Activated CD8-positive, alpha-beta T cell treated with anti-CD3 and anti-CD28 coated beads, Interleukin-2, amount 10 ng/mL, durations not matched to agents 7 days and 5 days (primary cell): Measurements from ENCODE around the gene PRR30. TPM values are rescaled to one million over a fixed set of nuclear protein-coding genes. Genes with fewer than 3 reads are reported as not detected.
"Not testable (repeated sequence)": the region's sequence is repeated elsewhere in the genome, so short reads cannot be mapped to it uniquely, and the experiment has no call there.

Experiments
- ATAC-seq: fragments of 150-1000 bp; cut with Tn5 transposase; one replicate; pipeline ENCODE4 v1.10.0; 2021; ENCODE audit warnings: moderate library complexity
- CTCF ChIA-PET: fragments of 350-600 bp; sonication (Branson Sonifier 250); formaldehyde crosslinking; loops from one replicate; lab custom pipeline; 2021; ENCODE audit warnings: antibody characterized with exemption; lab: Charles Lee
- POLR2A ChIA-PET: fragments of 350-600 bp; sonication (Branson Sonifier 250); formaldehyde crosslinking; loops from one replicate; lab custom pipeline; 2021; ENCODE audit warnings: antibody characterized with exemption; lab: Charles Lee
- DNase-seq: peaks from one replicate; pipeline ENCODE4 v3.0.0-alpha.2; 2020
- H3K27ac Mint-ChIP-seq: one replicate; pipeline ENCODE4 v1.8.0; 2021; ENCODE audit warnings: mild to moderate bottlenecking, mixed read lengths
- H3K27me3 Mint-ChIP-seq: one replicate; pipeline ENCODE4 v1.8.0; 2021; ENCODE audit warnings: low read depth, mixed read lengths
- H3K36me3 Mint-ChIP-seq: one replicate; pipeline ENCODE4 v1.8.0; 2021; ENCODE audit warnings: low read depth, mixed read lengths
- H3K4me1 Mint-ChIP-seq: one replicate; pipeline ENCODE4 v1.8.0; 2021; ENCODE audit warnings: low read depth, mixed read lengths
- H3K4me3 Mint-ChIP-seq: one replicate; pipeline ENCODE4 v1.8.0; 2021; ENCODE audit warnings: mild to moderate bottlenecking, mixed read lengths
- H3K9me3 Mint-ChIP-seq: one replicate; pipeline ENCODE4 v1.8.0; 2022; ENCODE audit warnings: mixed read lengths; ENCODE audit not compliant: insufficient read depth
- total RNA-seq, 2 experiments: library from RNA; stranded (reverse); gene quantifications; one replicate each; pipeline ENCODE4 v1.2.3, GENCODE V29; 2021

PRR30 gene
- total RNA-seq, 2 experiments from 2014 or later = not detected

GRCh38 chr2:27126252-27126710, 12.9 kb downstream of the PRR30 start:
- ChIA-PET CTCF (interaction anchor here (0.9 kb wide), 1 partner anchor 31 kb away, joined by 3 read pairs; no protein-coding TSS in a partner anchor), POLR2A (no interaction called here)
- DNase-seq (no peak), ATAC-seq (no peak)
- Mint-ChIP-seq H3K27ac (no peak overlapping the region), H3K4me1 (peaks cover 9% of the 10 kb centered on the region), H3K9me3 (no peaks in the 10 kb centered on the region), H3K36me3 (peaks cover 20% of the 10 kb centered on the region), H3K4me3 (no peak overlapping the region), H3K27me3 (peaks cover 16% of the 10 kb centered on the region)

- peaks cover 10% of the 10 kb centered on the region for H3K36me3 Mint-ChIP-seq
- no peak overlapping the region for H3K27ac Mint-ChIP-seq
- ChIA-PET POLR2A (interaction anchor here (3.9 kb wide), 1 partner anchor 8 kb away, joined by 31 read pairs; the partner anchor contains the start of gene PREB), CTCF (interaction anchor here (1.3 to 3.3 kb wide), 3 partner anchors 8 to 155 kb away, joined by 4 to 26 read pairs (median 7); partner anchors contain the start of gene PREB)
- H3K4me1 Mint-ChIP-seq = peaks cover 9% of the 10 kb centered on the region
- DNase-seq (no peak), ATAC-seq (no peak)
- H3K9me3 Mint-ChIP-seq = no peaks in the 10 kb centered on the region
- H3K4me3 Mint-ChIP-seq = no peak overlapping the region
- peaks cover 25% of the 10 kb centered on the region for H3K27me3 Mint-ChIP-seq
These were observed 14.1 kb downstream of the PRR30 start for GRCh38 chr2:27125104-27125503.

DNA sequence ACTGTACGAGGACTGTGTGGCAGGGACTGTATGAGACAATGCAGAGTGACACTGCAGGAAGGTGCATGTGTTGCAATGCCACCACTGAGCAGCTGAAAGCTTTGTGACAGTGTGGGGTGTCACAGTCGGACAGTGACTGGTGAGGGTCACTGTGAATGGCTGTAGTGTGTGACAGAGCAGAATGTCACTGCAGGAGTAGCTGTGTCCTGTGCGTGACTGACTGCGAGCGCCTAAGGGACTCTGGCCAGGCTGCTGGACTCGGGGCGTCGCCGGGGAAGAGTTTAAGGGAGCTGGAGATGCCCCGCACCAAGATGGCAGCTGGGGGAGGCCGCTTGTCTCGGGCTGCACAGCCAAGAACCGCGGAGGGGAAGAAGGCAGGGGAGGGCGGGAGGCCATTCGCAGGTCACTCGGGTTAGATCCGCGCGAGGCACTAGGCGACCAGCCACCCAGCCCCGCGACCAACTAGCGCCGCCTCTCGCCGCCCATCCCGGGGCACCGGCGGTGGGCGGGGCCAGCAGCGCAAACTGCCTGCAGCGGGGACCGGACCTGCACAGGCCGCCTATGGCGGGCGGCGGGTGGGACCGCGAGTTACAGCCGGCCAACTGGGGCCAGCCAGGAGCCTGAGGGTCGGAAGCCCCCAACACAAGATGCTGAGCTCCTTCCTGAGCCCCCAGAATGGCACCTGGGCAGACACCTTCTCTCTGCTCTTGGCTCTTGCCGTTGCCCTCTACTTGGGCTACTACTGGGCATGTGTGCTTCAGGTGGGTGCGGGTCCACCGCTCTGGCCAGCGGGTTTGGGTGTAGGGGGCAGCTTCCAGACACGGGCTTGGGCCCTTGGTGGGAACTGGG, 15.7 kb downstream of the PRR30 start, which contains the start of gene ABHD1:
ABHD1 (plus strand) TSS at position 514 of the 849 bp plus-strand sequence; CDS start at position 648, 134 bp downstream.
- Mint-ChIP-seq H3K4me1 (peaks cover 14% of the 10 kb centered on the region), H3K27me3 (peaks cover 37% of the 10 kb centered on the region), H3K27ac (peak within 1 kb of the TSS; percentile 71), H3K9me3 (no peaks in the 10 kb centered on the region), H3K4me3 (peak within 1 kb of the TSS; percentile 77), H3K36me3 (peaks cover under 1% of the 10 kb centered on the region)
- CTCF ChIA-PET = interaction anchor here (1.3 to 3.3 kb wide), 6 partner anchors 10 to 180 kb away, joined by 4 to 26 read pairs (median 6); partner anchors contain the start of genes KHK and PREB
- POLR2A ChIA-PET = interaction anchor here (3.9 kb wide), 1 partner anchor 9 kb away, joined by 31 read pairs; the partner anchor contains the start of gene PREB
- ATAC-seq (peak; percentile 92), DNase-seq (peak; percentile 51)

DNA sequence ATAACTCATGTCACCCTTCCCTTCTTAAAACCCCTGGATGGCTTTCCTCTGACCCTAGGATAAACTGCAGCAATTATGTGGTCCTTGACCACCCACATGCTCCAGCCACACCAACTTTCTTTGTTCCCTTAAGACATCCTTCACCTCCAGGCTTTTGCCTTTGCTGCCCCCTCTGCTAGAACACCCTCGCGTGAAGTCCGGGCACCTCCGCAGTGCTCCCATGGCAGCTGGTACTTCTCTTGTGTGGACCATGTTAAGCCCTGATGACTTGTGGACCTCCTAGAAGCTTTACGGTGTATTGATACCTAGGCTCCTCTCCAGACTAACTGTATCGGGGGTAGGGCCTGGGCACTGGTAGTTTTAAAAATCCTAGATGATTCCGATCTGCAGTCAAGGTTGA, 16.4 kb downstream of the PRR30 start:
- no peak for ATAC-seq
- Mint-ChIP-seq H3K27ac (peak overlapping the region; percentile 71), H3K4me3 (peak overlapping the region; percentile 77), H3K9me3 (no peaks in the 10 kb centered on the region), H3K36me3 (no peaks in the 10 kb centered on the region), H3K4me1 (peaks cover 17% of the 10 kb centered on the region), H3K27me3 (peaks cover 42% of the 10 kb centered on the region)
- no peak for DNase-seq
- ChIA-PET CTCF (interaction anchor here (0.8 to 3.3 kb wide), 6 partner anchors 10 to 180 kb away, joined by 3 to 26 read pairs (median 6); partner anchors contain the start of genes KHK and PREB), POLR2A (interaction anchor here (3.9 kb wide), 1 partner anchor 10 kb away, joined by 31 read pairs; the partner anchor contains the start of gene PREB)

GRCh38 chr2:27121906-27122305, 17.3 kb downstream of the PRR30 start:
- CTCF ChIA-PET = interaction anchor here (0.8 to 2.2 kb wide), 3 partner anchors 70 to 181 kb away, joined by 3 to 6 read pairs (median 3); no protein-coding TSS in a partner anchor
- no peak for ATAC-seq
- DNase-seq = no peak
- no peak overlapping the region for H3K4me3 Mint-ChIP-seq
- no peaks in the 10 kb centered on the region for H3K36me3 Mint-ChIP-seq
- peaks cover 17% of the 10 kb centered on the region for H3K4me1 Mint-ChIP-seq
- POLR2A ChIA-PET = interaction anchor here (3.9 kb wide), 1 partner anchor 11 kb away, joined by 31 read pairs; the partner anchor contains the start of gene PREB
- no peaks in the 10 kb centered on the region for H3K9me3 Mint-ChIP-seq
- H3K27me3 Mint-ChIP-seq = peaks cover 47% of the 10 kb centered on the region
- H3K27ac Mint-ChIP-seq = no peak overlapping the region

DNA sequence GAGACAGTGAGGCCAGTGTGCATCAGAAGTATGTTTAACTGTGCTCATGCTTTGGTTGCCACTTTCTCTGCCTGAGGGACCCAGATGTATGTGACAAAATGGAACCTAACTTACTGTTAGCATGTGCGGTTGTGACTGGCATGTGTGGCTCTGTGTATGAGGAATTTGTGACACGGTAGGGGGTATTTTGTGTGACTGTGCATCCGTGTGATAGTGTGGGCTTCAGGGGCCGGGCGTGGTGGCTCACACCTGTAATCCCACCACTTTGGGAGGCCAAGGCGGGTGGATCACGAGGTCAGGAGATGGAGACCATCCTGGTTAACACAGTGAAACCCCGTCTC, 19.9 kb downstream of the PRR30 start:
- DNase-seq, POLR2A ChIA-PET, H3K36me3 Mint-ChIP-seq, ATAC-seq, CTCF ChIA-PET, H3K9me3 Mint-ChIP-seq, H3K27ac Mint-ChIP-seq: not testable (repeated sequence)
- Mint-ChIP-seq H3K4me1 (peaks cover 17% of the 10 kb centered on the region), H3K27me3 (peaks cover 47% of the 10 kb centered on the region), H3K4me3 (peak overlapping the region; percentile 60)

DNA sequence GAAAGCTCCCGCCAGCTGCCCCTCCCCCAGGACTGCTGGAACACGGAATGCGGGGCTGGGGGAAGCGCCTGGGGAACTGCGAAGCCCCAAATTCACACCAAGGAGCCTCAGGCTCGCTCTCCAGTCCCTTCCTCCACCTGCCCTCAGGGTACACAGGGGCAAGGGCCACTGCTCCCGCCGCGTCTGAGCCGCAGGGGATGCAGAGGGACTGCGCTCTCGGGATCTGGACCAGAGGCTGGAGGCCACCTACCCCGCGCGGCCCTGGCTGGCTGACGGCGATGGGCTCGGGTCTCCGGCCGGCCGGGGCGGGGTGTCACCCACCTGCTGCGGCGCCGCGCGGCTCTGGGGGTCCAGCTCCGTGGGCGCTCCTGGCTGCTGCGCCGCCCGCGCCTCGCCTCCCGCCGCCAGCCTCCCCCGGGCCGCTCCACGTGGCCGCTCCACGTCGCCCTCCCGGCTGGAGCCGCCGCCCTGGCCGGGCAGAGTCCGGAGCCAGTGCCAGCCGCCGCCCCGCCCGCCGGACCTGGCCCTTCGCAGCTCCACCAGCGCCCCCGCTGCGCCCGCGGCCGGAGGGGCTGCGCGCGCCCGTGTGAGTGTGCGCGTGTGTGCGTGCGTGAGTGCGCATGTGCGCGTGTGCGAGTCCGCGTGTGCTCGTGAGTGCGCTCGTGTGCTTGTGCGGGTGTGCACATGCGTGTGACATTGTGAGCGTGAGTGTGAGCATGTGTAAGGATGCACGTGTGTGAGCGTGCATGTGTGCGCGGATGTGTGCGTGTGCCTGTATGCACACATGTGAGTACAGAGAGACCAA, 20.5 kb downstream of the PRR30 start, which contains the start of gene CGREF1:
CGREF1 (minus strand) TSS at position 604 of the 805 bp plus-strand sequence. CDS start 14,762 bp downstream, outside the sequence.
- Mint-ChIP-seq H3K9me3 (no peaks in the 10 kb centered on the region), H3K36me3 (no peaks in the 10 kb centered on the region), H3K4me3 (peak within 1 kb of the TSS; percentile 60), H3K27me3 (peaks cover 47% of the 10 kb centered on the region), H3K4me1 (peaks cover 14% of the 10 kb centered on the region), H3K27ac (no peak within 1 kb of the TSS)
- POLR2A ChIA-PET = no interaction called here
- ATAC-seq (no peak), DNase-seq (no peak)
- CTCF ChIA-PET = no interaction called here

- Mint-ChIP-seq H3K36me3 (no peaks in the 10 kb centered on the region), H3K4me3 (no peak overlapping the region), H3K27ac (no peak overlapping the region), H3K4me1 (peaks cover 10% of the 10 kb centered on the region), H3K27me3 (peaks cover 45% of the 10 kb centered on the region), H3K9me3 (no peaks in the 10 kb centered on the region)
- ChIA-PET CTCF (no interaction called here), POLR2A (no interaction called here)
- ATAC-seq = no peak
- no peak for DNase-seq
These were observed 21.1 kb downstream of the PRR30 start for GRCh38 chr2:27117995-27118524.

GRCh38 chr2:27115519-27115918, 23.7 kb downstream of the PRR30 start:
- ATAC-seq = no peak
- ChIA-PET POLR2A (no interaction called here), CTCF (interaction anchor here (0.9 to 1.2 kb wide), 2 partner anchors 177 to 188 kb away, joined by 3 to 4 read pairs; no protein-coding TSS in a partner anchor)
- H3K9me3 Mint-ChIP-seq = no peaks in the 10 kb centered on the region
- DNase-seq = no peak
- H3K27ac Mint-ChIP-seq = no peak overlapping the region
- H3K4me1 Mint-ChIP-seq = peaks cover 10% of the 10 kb centered on the region
- H3K27me3 Mint-ChIP-seq = peaks cover 27% of the 10 kb centered on the region
- H3K4me3 Mint-ChIP-seq = no peak overlapping the region
- H3K36me3 Mint-ChIP-seq = no peaks in the 10 kb centered on the region

DNA sequence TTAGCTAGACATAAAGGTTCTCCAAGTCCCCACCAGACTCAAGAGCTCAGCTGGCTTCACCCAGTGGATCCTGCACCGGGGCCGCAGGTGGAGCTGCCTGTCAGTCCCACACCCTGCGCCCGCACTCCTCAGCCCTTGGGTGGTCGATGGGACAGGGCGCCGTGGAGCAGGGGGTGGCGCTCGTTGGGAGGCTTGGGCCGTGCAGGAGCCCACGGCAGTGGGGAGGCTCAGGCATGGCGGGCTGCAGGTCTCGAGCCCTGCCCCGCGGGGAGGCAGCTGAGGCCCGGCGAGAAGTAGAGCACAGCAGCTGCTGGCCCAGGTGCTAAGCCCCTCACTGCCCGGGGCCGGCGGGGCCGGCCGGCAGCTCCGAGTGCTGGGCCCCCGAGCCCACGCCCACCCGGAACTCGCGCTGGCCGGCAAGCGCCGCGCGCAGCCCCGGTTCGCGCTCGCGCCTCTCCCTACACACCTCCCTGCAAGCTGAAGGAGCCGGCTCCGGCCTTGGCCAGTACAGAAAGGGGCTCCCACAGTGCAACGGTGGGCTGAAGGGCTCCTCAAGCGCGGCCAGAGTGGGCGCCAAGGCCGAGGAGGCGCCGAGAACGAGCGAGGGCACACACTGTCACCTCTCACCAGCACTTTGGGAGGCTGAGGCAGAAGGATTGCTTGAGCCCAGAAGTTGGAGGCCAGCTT, 27.7 kb downstream of the PRR30 start:
- H3K9me3 Mint-ChIP-seq, H3K27me3 Mint-ChIP-seq, H3K4me3 Mint-ChIP-seq, ATAC-seq, H3K27ac Mint-ChIP-seq, DNase-seq, H3K4me1 Mint-ChIP-seq, POLR2A ChIA-PET, H3K36me3 Mint-ChIP-seq: not testable (repeated sequence)
- CTCF ChIA-PET = interaction anchor here (1.9 kb wide), 1 partner anchor 12 kb away, joined by 7 read pairs; the partner anchor contains the start of gene ABHD1
